Jurkat, Clone E6-1 (cell line): ENCODE results near the gene TRIM39.
"Not testable (repeated sequence)": the region's sequence is repeated elsewhere in the genome, so short reads cannot be mapped to it uniquely, and the experiment has no call there.

Source experiments
- DNase-seq: peaks from one replicate; pipeline ENCODE4 v3.0.0-alpha.2; 2011; ENCODE audit warnings: low read depth, low spot score
- H3K4me3 ChIP-seq: 2 replicates; pipeline ENCODE4 v1.5.1; 2011; ENCODE audit warnings: mild to moderate bottlenecking, low read length, control low read depth, moderate library complexity

Gene TRIM39

DNA sequence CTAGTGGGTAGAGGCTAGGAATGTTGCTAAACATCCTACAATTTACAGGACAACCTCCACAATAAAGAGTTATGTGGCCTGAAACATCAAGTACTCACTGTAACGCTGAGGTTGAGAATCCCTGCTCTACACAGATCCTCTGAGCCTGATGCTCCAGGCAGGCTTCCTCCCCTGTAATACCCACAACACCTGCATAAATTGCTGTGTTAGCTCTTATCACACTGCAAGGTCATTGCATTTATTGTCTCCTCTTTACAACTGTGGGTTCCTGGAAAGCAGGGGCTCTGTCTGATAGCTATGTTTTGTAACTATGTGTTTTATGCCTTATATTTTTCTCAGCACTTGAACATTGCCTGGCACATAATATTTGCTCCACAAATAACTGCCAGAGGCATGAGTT, 29.8 kb downstream of the TRIM39 start:
- no peak overlapping the region for H3K4me3 ChIP-seq
- DNase-seq: no peak

DNA sequence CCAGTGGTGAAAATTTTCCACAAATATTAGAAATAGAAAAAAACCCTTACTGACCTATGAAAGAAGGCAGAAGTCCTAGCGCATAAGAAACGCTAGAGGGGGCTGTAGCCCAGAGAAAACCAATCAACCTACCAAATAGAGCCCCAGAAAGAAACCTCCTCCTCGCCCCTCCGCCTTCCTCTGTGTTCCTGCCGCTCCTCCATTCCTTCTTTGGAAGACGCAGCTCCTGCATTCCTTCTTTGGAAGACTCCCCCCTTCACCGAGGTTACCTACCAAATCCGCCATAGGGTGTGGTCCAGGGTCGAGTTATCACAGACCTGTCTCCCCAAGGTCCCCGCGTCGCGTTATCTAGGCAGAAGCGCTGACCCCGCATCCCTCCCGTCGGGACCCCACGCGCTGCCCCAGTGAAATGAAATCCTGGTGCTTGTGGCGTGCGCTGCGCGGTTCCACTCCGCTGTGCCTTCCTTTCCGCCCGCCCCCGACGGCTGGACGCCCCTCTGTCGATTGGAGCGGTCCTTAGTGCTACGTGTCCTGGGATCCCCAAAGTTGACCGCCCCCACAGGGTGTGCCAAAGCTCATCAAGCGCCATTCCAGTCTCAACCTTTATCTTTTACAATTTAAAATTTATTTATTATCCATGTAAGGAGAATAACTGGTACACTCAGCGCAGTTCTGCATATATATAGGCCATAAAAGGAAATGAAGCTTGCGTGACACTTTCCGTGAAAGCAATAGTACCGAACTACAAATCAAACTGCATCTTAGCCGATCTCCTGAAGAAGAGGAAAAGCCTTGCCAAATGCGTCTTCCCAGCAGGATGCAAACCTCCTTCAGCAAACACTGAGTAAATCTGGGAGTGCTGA, 31.2 kb downstream of the TRIM39 start:
- peak; percentile 47 for DNase-seq
- no peak overlapping the region for H3K4me3 ChIP-seq

- H3K4me3 ChIP-seq: no peak overlapping the region
- DNase-seq: no peak
Measured at GRCh38 chr6:30359276-30359675, 32.5 kb downstream of the TRIM39 start.

GRCh38 chr6:30360139-30360538, 33.4 kb downstream of the TRIM39 start:
- no peak for DNase-seq
- no peak overlapping the region for H3K4me3 ChIP-seq

DNA sequence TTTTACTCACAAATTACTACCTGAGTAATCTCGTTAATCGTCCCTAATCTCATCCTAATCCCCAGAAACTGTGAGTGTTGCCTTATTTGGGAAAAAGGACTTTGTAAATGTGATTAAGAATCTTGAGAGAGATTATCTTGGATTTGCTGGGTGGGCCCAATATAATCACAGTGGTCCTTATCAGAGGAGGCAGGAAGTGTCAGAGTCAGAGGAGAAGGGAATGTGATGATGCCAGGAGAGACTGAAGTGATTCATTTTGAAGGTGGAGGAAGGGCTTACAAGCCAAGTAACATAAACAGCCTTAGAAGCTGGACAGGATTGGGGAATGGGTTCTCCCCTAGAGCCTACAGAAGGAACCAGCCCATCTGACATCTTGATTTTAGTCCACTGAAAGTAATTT, 34.9 kb downstream of the TRIM39 start:
- DNase-seq: no peak
- no peak overlapping the region for H3K4me3 ChIP-seq

DNA sequence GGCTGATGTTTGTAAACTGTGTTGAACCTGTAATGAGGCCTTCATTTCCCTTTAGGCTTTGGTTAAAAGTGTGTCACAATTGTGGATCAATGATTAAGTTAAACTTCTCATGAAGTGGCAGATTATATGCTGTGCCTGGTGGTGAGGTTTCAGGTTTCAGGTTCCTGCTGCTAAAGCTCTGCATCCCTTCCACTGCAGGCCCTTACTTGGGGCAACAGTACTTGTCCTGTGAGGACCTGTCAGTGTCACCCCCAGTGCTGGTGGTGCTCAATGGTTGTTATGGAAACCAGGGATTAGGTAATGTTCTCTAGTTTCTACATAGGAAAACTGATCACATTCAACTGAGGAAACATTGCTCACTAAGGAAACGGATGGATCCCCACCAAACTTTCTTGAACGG, 36.7 kb downstream of the TRIM39 start:
- no peak for DNase-seq
- no peak overlapping the region for H3K4me3 ChIP-seq

DNA sequence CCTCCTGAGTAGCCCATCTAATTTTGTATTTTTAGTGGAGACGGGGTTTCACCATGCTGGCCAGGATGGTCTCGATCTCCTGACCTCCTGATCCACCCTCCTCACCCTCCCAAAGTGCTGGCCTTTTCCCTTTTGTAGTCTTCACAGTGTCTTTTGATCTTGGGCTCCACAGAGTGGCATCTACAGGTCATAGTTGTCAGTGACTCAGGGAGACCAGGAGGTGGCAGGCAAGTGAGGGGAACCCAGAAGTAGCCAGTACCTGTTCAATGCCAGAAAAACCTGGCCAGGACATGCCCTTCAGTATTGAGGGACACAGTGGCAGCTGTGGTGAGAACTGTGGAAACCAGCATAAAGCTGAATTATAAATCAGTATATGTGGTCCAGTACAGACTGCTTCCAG, 37.9 kb downstream of the TRIM39 start:
- H3K4me3 ChIP-seq: no peak overlapping the region
- DNase-seq: no peak

DNA sequence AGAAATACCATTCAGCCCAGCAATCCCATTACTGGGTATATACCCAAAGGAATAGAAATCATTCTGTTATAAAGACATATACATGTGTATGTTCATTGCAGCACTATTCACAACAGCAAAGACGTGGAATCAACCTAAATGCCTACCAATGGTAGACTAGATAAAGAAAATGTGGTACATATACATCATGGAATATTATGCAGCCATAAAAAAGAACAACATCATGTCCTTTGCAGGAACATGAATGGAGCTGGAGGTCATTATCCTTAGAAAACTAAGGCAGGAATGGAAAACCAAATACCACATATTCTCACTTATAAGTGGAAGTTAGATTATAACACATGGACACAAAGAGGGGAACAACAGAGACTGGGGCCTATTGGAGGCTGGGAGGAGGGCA, 42.6 kb downstream of the TRIM39 start:
- H3K4me3 ChIP-seq, DNase-seq: not testable (repeated sequence)

DNA sequence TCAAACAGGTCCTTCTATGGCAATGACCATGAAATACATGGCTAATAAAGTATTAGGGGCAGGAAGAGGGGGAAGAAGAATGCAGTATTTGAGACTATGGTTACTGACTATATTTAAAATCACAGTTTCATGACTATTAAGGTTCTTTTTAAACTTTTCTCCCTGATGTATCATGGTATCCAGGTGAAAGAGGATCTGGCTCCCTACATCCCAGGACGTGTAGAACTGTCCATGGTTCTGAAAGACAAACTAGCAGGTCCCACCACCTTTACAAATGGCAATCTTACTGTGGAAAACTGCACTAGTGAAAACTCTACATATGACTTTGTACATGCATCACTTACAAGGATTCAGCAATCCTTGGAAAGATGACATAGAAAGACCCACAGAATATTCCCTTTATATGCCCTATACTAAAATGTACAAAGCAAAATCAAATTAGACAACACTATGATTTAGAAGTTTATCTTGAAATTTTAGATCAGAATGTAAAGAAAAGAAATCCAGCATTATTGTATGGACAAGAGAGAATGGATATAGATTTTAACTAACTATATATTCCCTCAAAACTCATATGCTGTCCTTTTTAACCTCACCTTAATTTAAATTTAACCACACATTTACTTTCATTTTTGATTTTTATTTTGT, 51.7 kb downstream of the TRIM39 start:
- no peak overlapping the region for H3K4me3 ChIP-seq
- DNase-seq: no peak

DNA sequence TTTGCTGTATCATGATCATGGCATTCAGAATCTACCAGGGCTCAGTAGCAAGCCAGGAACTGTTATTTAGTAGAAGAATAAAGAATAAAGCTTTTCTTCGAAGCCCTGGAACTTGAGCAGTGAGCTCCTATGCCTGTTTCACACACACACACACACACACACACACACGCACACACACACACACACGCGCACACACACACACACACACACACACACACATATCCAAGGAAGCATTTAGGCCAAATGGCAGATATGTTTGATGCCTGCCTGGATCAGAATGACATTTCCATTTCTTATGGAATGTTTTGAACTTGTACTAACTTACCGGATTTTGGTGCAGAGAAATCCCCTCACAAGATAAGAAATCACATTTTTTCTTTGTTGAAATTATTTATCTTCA, 53.7 kb downstream of the TRIM39 start:
- no peak overlapping the region for H3K4me3 ChIP-seq
- DNase-seq: no peak

DNA sequence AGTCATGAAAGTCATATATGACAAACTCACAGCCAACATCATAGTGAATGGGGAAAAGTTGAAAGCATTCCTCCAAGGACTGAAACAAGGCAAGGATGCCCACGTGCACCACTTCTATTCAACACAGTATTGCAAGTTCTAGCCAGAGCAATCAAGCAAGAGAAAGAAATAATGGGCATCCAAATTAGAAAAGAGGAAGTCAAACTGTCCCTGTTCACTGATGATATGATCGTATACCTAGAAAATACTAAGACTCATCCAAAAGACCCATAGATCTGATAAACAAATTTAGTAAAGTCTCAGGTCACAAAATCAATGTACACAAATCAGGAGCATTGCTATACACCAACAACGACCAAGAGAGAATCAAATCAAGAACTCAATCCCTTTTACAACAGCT, 59.4 kb downstream of the TRIM39 start:
- no peak overlapping the region for H3K4me3 ChIP-seq

DNA sequence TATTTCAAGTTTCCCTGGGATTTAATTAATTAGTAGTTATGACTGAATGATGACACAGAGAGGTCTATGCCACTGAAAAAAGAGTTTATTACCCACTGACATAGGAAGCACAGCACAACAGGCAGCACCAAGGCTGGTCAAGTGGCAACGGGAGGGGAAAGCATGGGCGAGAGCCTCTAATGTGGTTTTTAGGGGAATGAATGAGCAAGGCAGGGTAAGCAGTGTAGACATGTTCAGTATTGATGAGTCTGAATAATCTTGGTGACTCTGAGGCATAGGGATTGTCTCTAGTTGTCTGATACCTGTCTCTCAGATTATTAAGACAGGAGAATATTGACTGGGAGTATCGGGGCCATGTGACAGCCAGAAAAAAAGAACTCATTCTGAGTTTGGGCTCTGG, 64.5 kb downstream of the TRIM39 start:
- H3K4me3 ChIP-seq: no peak overlapping the region
- no peak for DNase-seq

More for the DNA sequence above, 59.4 kb downstream of the TRIM39 start:
- DNase-seq: no peak
